ENCODE measurements around the gene MASP2.
A peak's percentile ranks its signal among the peaks of the same experiment; 100 is the strongest.
"Not testable (repeated sequence)": the region's sequence is repeated elsewhere in the genome, so short reads cannot be mapped to it uniquely, and the experiment has no call there.

The MASP2 gene

DNA sequence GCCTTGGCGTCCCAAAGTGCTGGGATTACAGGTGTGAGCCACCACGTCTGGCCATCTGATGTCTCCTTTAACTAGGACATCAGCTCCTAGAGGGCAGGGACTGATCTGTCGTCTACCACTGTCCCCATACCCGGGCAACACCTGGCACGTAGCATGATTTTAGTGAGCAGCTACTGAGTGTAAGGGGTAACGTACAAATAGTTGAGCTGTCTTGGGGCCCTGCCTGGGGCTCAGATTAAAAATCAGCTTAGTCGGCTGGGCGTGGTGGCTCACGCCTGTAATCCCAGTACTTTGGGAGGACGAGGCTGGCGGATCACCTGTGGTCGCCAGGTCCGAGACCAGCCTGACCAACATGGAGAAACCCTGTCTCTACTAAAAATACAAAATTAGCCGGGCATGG is 11.0 kb upstream of the MASP2 start:
- no peak for DNase-seq

DNA sequence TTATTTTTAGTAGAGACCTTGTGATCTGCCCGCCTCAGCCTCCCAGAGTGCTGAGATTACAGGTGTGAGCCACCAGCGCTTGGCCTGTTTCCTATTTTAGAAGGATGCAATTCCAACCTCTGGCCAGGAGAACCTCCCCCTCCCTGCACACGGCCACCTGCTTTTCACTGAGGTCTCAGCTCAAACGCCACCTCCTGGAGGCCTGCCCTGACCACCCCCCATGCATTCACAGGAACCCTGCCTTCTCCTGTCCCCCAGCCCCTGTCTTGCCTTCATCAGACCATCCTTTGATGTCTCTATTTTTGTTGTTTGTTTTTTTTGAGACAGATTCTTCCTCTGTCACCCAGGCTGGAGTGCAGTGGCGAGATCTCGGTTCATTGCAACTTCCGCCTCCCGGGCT is 10.4 kb upstream of the MASP2 start:
- no peak for DNase-seq

DNA sequence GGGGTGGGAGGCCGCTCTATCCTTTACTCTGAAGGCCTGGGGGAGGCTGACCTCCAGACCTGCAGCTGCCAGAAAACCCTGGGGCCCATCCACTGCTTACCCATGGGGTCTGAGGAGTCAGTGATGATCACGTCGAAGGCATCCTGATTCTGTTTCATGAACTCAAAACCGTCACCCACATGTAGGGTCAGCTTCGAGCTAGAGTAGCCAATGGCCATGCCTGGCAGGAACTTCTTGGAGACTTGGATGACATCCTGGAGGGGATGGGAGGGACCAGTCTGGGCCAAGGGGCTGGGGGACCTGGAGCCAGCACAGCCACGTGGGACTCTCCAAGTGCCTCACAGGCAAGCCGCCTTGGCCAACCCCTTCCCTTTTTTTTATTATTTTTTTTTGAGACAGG is 9.5 kb upstream of the MASP2 start:
- no peak for DNase-seq

DNA sequence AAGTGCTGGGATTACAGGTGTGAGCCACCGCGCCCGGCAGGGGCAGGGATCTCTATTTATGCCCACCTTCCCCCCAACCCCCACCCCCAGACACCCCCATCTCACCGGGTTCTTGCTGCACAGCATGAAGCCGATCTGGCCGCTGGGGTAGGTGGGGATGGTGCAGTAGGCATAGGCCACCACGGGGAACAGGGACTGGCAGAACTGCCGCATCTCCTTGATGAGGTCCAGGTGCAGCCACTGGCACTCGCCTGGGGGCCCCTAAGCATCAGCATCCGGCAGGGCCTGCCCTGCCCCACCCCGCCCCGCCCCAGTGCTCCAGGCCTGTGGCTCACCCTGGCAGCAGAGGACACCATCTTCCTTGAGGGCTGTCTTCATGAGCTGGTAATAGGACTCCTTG is 8.6 kb upstream of the MASP2 start:
- no peak for DNase-seq

DNA sequence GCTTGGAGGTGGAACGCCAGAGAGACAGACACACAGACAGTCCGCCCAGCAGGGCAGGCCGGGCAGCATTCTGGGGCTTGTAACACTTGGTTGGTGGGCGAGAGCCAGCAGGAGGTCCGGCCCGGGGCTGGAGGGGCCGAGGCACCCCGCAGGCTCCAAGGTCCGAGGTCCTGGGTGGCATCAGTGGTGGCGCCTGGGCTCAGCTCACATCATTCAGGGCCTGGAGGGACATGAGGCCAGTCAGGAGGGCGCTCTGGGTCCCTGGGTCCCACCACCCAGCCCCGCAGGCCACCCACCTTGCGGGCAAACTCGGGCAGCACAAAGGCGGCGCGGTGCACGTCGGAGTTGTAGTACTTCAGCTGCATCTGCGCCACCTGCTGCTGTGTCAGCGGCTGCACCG is 7.6 kb upstream of the MASP2 start:
- no peak for DNase-seq

DNA sequence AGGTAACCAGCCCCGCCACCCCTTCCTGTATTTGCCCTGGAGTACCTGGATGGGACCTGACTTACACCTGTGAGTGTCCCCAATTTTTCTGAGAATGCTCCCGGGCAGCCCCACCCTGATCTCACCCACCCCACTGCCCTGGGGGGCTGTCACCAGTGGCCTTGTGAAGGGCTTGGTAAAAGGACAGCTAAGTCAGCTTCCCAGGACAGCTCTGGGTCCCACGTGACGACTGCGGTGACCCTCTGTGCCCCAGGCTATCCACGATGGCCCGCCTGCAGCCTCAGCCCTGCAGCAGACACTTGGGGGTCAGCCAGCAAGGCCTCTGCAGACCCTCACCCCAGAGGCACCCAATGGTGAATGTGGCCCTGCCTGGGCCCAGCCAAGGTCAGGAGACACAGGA is 7.1 kb upstream of the MASP2 start:
- DNase-seq: no peak

DNA sequence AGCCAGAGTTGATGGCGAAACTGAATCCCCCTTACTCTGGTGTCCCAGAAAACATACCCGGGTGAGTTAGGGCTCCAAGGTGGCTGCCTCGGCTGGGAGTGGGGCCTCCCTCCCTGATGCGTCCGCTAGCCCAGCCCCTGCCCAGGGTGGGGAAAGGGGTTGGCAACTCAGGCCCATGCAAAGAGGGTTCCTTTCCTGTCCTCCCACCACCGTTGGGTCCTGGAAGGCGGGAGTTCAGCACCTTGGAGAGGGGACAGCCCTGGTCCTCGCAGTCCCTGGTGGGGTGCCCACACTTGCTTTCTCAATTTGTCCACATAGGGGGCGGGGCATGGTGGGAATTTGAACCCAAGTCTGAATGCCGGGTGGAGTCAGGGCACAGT is 6.7 kb upstream of the MASP2 start:
- no peak for DNase-seq

DNA sequence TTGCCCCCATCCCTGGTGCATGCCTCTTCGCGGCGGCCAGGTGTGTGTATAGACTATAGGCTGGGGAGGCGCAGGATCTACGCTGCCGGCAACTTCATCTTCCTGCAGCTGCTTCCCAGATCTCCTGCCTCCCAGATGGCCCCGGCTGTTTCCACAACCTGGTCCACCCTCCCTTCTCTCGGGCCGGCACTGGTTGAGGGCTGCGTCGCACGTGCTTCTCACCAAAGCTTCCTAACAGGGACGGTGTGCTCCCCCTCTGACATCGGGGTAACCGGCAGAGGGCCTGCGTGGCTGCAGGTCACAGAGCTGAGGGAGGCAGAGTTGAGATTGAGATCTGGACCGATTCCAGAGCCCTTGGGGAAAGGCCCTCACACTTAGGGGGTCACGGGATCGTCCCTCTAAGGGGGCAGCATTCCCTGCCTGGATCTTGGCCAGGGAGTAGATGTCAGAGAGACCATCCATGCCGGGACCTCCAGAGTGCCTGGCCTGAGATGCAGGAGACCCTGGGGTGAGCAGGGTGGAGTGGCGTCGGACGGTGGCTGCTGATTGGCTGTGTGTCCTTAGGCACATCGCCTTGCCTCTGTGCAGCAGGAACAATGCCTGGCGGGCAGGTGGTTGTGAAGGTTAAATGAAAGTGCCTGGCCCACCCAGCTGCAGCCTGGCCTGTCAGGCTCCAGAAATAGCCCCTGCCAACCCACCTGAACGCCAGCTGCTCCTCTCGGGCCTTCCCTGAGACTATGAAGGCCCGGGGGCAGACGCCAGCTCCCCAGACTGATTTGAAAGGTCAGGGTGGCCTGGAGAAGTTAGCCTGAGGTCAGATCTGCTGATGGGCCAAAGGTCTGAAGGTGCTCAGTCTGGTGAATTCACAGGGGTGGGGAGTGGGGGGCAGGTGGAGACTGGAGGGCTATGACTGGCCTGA is 6.1 kb upstream of the MASP2 start:
- DNase-seq: no peak

DNA sequence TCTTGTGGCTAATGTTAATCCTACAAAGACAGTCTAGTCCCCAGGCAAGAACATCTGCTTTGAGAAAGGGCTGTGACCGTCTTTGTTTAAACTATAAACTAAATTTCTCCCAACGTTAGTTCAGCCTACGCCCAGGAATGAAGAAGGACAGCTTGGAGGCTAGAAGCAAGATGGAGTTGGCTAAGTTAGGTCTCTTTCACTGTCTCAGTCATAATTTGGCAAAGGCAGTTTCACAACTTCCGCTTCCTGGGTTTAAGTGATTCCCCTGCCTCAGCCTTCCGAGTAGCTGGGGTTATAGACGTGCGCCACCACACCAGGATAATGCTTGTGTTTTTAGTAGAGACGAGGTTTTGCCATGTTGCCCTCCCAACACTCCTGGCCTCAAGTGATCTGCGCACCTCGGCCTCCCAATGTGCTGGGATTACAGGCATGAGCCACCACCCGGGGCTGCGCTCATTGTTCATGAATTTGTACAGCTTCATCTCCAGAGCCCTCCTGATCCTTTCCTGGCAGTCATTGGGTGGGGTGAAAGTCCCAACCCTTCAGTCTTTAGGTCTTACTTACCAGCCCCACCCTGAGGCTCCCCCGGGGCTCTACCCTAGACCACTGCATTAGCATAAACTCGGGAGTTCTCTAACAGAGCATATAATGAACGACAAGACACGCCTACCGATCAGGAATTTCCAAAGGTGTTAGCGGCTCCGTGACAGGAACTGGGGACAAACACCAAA is 4.9 kb upstream of the MASP2 start:
- DNase-seq: no peak

DNA sequence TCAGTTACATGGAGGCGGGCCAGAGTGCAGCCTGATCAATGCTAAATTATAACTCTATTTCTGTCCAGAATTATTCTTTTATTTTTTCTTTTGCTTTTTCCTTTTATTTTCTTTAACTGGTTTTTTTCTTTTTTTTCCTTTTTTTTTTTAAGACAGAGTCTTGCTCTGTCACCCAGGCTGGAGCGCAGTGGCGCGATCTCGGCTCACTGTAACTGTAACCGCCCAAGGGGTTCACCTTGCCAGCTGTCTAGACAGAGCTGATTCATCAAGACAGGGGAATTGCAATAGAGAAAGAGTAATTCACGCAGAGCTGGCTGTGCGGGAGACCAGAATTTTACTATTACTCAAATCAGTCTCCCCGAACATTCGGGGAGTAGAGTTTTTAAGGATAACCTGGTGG is 4.1 kb upstream of the MASP2 start:
- not testable (repeated sequence) for DNase-seq

DNA sequence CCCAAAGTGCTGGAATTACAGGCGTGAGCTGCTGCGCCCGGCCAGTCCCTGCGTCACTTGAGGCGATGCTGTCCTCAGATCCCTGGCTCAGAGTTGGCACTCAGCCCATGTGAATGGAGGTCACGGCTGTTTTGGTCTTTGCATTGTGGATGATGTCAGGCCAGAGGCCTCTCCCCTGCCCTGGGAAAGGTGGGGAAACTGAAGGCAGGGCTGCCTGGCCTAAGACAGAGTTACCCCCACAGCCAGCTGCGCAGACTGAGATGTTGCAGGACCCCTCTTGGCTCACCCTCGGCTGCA is 821 bp downstream of the MASP2 start:
- no peak for DNase-seq

DNA sequence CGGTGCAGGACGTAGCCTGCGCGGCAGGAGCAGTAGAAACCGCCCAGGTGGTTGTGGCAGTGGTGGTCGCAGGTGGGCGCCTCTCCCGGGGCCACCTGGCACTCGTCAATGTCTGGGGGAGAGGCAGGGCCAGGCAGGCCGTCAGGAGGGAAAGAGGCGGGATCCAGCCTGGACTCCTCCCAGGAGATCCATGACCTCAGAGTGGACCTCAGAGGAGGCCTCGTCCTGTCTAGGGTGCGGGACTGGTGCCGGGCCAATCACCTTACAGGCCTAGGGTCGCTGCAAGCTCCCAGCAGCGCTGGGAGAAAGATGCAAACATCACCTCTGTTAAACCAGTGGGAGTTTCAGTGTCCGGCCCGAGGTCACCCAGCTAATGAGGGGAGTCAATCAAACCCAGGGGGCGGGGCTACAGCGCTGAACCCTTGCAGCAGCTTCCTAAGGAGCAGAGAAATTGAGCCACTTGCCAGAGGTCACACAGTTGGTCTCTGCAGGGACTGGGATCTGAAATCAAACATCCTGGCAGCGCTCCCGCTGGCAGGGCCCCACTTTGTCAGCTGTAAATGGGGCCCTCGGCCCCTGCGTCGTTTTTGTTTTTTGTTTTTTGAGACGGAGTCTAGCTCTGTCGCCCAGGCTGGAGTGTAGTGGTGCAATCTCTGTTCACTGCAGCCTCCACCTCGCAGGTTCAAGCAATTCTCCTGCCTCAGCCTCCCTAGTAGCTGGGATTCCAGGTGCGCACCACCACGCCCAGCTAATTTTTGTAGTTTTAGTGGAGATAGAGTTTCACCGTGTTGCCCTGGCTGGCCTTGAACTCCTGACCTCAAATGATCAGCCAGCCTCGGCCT is 1.4 kb downstream of the MASP2 start:
- DNase-seq: no peak

DNA sequence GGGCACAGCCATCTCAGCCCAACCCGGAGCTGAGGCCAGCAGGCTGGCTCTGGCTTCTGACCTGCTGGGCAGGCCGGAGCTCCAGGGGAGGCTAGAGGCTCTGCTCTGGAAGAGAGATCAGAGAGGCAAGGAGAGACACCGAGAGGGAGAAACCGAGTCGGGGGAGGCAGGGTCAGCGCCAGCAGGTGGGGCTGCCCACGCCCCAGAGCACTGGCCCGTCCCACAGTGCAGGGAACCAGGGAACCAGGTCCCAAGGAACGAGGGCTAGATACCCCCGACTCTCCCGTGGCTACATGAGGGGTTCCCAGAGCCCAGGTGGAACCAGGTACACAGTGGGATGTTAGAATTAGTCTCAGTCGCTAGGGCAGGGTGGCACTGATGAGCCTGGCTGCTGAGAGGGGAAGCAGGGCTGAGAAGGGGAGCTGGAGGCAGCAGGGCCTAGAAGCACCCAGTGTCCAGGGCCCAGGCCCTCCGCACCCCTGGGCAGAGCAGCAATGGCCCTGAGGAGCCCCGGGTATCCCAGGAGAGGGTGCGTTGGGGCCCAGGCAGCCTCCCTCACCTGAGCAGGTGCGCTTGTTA is 2.1 kb downstream of the MASP2 start:
- DNase-seq: no peak

DNA sequence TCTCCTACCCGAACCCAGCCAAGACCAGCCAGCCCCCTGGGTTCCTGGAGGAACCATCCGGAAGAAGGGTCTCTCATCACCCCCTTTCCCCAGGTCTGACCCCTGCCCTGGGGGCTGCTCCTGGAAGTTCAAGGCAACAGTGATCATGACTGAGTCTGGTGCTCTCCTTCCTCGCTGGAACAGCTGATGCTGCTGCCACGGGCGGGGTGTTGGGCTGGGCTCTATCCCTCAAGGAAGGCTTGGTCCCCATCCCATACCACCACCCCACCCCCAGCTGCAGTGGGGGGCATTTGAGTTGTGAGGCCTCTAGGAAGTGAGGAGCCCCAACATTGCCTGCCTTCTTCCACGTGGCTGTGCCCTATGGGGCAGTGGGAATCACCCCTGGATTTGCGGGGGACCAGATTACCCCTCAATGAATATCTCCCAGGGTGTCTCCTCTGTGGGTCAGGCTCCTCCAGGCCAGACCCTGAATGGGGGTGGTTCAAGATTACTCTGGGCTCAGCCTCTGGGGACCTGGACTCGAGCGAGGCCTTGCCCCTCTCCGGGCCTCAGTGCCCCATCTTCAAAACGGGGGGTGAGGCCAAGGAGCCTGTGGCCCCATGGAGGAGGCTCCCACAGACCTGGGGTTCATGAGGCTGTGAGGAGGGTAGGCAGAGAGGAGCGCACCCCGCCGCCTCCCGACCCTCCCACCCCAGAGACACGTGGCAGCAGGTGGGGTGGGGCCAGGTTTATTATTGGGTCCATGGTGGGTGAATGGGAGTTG is 2.8 kb downstream of the MASP2 start:
- DNase-seq: no peak

DNA sequence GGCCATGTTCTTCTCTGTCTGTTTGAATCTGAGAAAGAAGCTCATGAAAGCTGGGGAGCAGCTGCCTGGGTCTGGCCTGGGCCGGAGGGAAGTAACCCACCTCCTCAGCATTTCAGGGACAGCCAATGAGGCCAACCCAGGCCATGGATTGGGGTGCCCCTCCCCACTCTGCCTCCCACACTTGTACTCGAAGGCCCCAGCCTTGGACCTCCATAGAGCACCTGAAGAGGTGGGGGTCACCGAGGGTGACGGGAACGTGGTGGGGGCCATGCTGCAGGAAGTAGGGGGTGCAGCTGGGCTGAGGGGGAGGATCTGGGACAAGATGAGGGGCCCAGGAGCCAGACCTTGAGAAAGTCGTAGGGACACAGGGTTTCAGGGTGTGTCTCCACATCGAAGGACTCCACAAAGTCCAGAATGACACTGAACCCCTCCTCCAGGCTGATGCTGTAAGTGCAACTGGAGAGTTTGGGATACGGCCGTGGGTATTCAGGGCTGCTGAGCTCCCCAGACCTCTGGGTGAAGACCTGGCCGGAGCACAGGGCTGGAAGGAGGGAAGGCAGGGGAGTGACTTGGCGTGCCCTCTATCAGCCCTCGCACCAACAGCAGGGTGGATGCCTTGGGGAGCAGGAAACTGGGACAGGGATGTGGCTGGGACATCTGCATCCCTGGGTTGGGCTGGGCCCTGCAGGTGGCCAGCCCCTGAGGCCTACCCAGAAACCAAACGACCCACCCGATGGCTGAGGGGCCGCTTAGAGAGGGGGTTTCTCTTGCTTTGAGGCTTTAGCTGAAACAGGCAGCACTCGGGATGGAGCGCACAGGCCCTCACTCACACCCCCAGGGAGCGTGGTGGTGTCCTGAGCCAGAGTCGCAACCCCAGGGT is 3.8 kb downstream of the MASP2 start:
- DNase-seq: no peak

DNA sequence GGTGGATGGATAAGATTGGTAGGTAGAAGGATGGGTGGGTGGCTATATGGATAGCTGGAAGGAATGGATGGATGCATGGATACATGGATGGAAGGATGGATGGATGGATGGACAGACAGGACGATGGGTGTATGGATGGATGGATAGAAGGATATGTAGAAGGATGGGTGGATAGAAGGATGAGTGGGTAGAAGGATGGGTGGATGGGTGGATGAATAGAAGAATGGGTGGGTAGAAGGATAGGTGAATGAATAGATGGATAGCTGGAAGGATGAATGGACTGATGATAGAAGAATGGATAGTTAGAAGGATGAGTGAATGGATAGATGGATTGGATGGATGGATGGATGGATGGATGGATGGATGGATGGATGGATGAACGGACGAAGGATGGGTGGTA is 5.0 kb downstream of the MASP2 start:
- no peak for DNase-seq

DNA sequence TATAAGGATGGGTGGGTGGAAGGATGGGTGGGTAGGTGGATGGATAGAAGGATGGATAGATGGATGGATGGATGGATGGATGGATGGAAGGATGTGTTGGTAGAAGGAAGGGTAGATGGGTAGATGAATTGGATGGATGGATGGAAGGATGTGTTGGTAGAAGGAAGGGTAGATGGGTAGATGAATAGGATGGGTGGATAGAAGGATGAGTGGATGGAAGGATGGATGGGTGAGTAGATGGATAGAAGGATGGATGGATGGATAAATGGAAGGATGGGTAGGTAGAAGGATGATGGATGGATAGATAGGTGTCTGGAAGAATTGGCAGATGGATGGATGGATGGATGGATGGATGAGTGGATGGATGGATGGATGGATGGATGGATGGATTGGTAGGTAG is 6.0 kb downstream of the MASP2 start:
- DNase-seq: no peak

DNA sequence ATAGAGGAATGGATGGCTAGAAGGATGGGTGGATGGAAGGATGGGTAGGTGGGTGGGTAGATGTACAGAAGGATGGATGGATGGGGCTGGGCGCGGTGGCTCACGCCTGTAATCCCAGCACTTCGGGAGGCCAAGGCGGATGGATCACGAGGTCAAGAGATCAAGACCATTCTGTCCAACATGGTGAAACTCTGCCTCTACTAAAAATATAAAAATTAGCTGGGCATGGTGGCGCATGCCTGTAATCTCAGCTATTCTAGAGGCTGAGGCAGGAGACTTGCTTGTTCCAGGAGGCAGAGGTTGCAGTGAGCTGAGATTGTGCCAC is 7.0 kb downstream of the MASP2 start:
- DNase-seq: not testable (repeated sequence)

DNA sequence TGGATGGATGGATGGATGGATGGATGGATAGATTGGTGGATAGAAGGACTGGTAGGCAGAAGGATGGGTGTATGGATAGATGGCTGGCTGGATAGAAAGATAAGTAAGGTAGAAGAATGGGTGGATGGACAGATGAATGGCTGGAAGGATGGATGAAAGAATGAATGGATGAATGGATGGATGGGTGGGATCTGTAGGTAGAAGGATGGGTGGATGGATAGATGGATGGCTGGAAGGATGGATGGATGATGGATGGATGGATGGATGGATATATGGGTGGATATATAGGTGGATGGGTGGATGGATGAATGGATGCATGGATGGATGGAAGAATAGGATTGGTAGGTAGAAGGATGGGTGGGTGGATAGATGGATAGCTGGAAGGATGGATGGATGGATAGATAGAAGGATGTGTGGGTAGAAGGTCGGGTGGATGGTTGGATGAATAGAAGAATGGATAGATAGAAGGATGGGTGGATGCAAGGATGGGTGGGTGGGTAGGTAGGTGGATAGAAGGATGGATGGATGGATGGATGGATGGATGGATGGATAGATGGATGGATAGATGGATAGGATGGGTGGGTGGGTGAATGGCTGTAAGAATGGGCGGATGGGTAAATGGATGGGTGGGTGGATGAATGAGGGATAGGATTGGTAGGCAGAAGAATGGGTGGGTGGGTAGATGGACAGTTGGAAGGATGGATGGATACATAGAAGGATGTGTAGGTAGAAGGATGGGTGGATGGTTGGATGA is 7.5 kb downstream of the MASP2 start:
- no peak for DNase-seq

DNA sequence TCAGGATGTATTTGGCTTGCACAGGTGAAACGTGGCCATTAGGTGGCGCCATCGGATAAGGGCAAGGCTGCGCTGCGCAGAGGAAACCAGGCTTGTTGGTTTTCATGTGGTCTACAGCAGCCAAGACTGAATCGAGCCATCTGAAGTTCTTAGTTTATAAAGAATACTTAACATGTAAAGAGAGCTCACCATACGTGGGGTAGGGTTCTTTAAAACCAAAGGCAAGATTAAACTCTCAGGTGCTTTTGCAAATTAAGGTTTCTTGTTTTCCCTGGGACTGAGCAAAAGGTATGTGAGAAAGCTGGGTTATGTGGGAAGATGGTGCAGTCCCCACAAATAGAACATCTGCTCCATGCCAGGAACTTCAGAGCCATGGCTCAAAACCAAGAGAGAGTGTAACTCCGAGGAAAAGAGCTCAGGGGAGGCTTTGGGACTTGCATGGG is 9.3 kb downstream of the MASP2 start:
- DNase-seq: peak; percentile 13
